ENCODE results near the gene RAB10.

- no peak for TF ChIP-seq CTCF (IDR thresholded peaks at IDR 0.05)
- no peak for TF ChIP-seq ZFX (IDR thresholded peaks at IDR 0.05; ENCODE audit: borderline replicate concordance)
These were observed 66.5 kb downstream of the RAB10 start for GRCh38 chr2:26100384-26100783.
